ENCODE data around the gene SLAMF6.
"Not testable (repeated sequence)": the region's sequence is repeated elsewhere in the genome, so short reads cannot be mapped to it uniquely, and the experiment has no call there.

SLAMF6 gene

DNA sequence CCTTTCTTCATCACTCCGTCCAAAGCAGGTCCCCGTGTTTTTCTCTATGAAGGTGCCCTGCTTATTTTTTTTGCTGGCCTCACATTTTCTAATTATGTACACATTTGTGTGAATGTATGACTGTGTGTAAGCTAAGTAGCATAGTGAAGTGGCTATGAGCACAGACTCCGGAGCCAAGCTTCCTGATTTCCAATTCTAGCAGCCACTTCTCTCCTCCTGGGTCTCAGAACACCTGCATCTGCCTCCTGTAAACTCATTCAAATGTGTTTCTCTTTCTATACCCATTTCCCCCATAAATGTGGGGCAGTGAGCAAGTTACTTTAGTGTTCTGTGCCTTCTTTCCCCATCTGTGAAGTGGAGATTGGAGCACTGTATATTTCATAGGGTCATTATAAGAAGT is 2.1 kb downstream of the SLAMF6 start:
- no peak overlapping the region for H3K4me3 ChIP-seq (replicated peaks; ENCODE audit: low read depth, low read length)
- TF ChIP-seq, protein P1, sequence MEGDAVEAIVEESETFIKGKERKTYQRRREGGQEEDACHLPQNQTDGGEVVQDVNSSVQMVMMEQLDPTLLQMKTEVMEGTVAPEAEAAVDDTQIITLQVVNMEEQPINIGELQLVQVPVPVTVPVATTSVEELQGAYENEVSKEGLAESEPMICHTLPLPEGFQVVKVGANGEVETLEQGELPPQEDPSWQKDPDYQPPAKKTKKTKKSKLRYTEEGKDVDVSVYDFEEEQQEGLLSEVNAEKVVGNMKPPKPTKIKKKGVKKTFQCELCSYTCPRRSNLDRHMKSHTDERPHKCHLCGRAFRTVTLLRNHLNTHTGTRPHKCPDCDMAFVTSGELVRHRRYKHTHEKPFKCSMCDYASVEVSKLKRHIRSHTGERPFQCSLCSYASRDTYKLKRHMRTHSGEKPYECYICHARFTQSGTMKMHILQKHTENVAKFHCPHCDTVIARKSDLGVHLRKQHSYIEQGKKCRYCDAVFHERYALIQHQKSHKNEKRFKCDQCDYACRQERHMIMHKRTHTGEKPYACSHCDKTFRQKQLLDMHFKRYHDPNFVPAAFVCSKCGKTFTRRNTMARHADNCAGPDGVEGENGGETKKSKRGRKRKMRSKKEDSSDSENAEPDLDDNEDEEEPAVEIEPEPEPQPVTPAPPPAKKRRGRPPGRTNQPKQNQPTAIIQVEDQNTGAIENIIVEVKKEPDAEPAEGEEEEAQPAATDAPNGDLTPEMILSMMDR (IDR thresholded peaks at IDR 0.05; ENCODE audit: low read depth, low read length, missing control alignments) = no peak
- DNase-seq (ENCODE audit: extremely low read depth, low read depth) = no peak

DNA sequence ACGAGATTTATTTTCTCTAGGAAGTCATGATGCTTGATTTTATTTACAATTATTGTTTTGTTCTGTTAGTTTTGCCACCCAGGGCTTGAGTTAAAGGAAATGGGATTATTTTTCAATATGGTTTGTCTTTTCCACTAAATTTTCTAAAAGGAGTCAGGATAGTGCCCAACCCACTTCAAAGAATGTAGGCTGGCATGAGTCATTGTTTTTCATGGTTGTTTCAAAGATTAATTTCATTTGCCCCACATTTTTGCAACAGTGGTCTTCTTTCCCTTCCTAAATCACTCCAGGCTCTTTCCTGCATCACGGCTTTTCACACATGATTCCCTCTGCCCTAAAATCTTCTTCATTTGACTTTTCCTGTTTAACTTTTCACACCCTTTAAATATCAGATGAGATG is 2.5 kb downstream of the SLAMF6 start:
- TF ChIP-seq, protein P1 (IDR thresholded peaks at IDR 0.05; ENCODE audit: low read depth, low read length, missing control alignments) = no peak
- H3K4me3 ChIP-seq (replicated peaks; ENCODE audit: low read depth, low read length) = no peak overlapping the region
- DNase-seq (ENCODE audit: extremely low read depth, low read depth) = no peak

GRCh38 chr1:160519642-160520435 is 3.2 kb downstream of the SLAMF6 start:
- TF ChIP-seq, protein P1 (IDR thresholded peaks at IDR 0.05; ENCODE audit: low read depth, low read length, missing control alignments) = no peak
- H3K4me3 ChIP-seq (replicated peaks; ENCODE audit: low read depth, low read length) = no peak overlapping the region

GRCh38 chr1:160517519-160517918 is 5.5 kb downstream of the SLAMF6 start:
- DNase-seq (ENCODE audit: extremely low read depth, low read depth); H3K4me3 ChIP-seq (replicated peaks; ENCODE audit: low read depth, low read length): not testable (repeated sequence)

More at GRCh38 chr1:160519642-160520435, 3.2 kb downstream of the SLAMF6 start:
- DNase-seq (ENCODE audit: extremely low read depth, low read depth) = no peak

DNA sequence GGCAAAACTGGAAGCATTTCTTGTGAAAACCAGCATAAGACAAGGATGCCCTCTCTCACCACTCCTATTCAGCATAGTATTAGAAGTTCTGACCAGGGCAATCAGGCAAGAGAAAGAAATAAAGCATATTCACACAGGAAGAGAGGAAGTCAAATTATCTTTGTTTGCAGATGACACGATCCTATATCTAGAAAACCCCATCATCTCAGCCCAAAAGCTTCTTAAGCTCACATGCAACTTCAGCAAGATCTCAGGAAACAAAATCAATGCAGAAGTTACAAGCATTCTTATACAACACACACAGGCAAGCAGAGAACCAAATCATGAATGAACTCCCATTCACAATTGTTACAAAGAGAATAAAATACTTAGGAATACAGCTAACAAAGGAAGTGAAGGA is 7.1 kb downstream of the SLAMF6 start:
- not testable (repeated sequence) for H3K4me3 ChIP-seq (replicated peaks; ENCODE audit: low read depth, low read length)

GRCh38 chr1:160504651-160505050 is 18.4 kb downstream of the SLAMF6 start:
- no peak for DNase-seq (ENCODE audit: extremely low read depth, low read depth)
- TF ChIP-seq, protein P1 (IDR thresholded peaks at IDR 0.05; ENCODE audit: low read depth, low read length, missing control alignments) = no peak
- H3K4me3 ChIP-seq (replicated peaks; ENCODE audit: low read depth, low read length) = no peak overlapping the region

More for the DNA sequence above, 7.1 kb downstream of the SLAMF6 start:
- DNase-seq (ENCODE audit: extremely low read depth, low read depth) = not testable (repeated sequence)

DNA sequence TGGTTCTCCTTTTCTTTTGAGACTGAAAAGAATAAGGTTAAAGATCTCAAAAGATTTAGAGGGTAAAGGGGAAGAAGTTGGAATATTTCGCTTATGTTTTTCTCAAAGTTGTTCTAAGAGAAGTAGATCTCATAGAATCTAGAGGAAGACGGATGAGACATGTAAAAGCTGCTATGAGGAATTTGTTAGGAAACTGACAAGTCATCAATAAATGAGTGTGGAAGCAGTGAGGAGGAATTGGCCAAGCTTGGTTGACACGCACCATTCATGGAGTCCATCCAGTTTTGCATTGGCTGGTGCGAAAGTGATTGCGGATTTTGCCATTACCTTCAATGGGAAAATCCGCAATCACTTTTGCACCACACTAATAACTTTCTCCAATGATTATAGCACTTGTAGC is 20.0 kb downstream of the SLAMF6 start:
- no peak for DNase-seq (ENCODE audit: extremely low read depth, low read depth)

More for the DNA sequence above, 20.0 kb downstream of the SLAMF6 start:
- TF ChIP-seq, protein P1 (IDR thresholded peaks at IDR 0.05; ENCODE audit: low read depth, low read length, missing control alignments) = no peak
- no peak overlapping the region for H3K4me3 ChIP-seq (replicated peaks; ENCODE audit: low read depth, low read length)

All from HFF-Myc (cell line).